Measurements from ENCODE around the gene WNT5A.

Gene WNT5A

DNA sequence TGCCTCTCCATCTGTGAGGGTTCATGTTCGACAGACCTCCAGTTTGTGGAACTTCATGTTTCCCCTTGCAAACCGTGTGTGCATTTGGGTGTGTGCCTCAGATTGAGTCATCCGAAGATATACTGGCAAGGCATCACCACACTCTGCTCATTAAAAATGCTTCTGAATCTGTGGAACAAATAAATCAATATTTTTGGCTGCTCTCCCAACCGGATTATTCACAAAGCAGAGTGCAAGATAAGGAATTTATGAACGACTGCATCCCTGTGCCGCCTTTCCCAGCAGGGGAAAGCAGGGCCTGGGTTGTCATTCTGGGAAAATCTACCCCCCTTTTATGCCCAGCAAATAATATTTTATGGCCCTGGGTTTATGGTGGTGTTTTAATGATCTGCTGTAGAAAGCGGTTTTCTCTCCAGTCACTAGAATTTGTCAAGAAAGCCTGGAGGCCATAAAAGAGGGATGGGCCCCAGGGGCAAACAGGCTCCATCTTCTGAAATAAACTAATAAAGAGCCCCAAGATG, 4.2 kb upstream of the WNT5A start (continued):
- TF ChIP-seq PRDM6 (tag by site-specific recombination; IDR thresholded peaks at IDR 0.05) (peak; percentile 98), ZBTB1 (tag by site-specific recombination; IDR thresholded peaks at IDR 0.05) (no peak), KLF10 (tag by site-specific recombination; IDR thresholded peaks at IDR 0.05) (peak; percentile 87), ZSCAN4 (tag by site-specific recombination; IDR thresholded peaks at IDR 0.05) (peak; percentile 86), BCL11B (tag by site-specific recombination; IDR thresholded peaks at IDR 0.05; ENCODE audit: low read depth) (peak; percentile 60; the same call in 1 of the 2 replicates), FEZF1 (tag by site-specific recombination; IDR thresholded peaks at IDR 0.05) (peak; percentile 93), ZIC2 (tag by site-specific recombination; IDR thresholded peaks at IDR 0.05) (peak; percentile 71), ZEB2 (tag by site-specific recombination; IDR thresholded peaks at IDR 0.05) (peak; percentile 93), ZBTB8A (tag by site-specific recombination; IDR thresholded peaks at IDR 0.05) (peak; percentile 86), ZNF394 (tag by site-specific recombination; IDR thresholded peaks at IDR 0.05; ENCODE audit: borderline replicate concordance) (peak; percentile 63; the same call in 1 of the 2 replicates), ZSCAN23 (tag by site-specific recombination; IDR thresholded peaks at IDR 0.05) (no peak), ZNF266 (tag by site-specific recombination; IDR thresholded peaks at IDR 0.05; ENCODE audit: low read depth) (no peak), ZBTB7A (tag by site-specific recombination; IDR thresholded peaks at IDR 0.05; ENCODE audit: low read depth) (no peak), ZNF580 (tag by site-specific recombination; IDR thresholded peaks at IDR 0.05) (peak; percentile 91), KLF16 (tag by site-specific recombination; IDR thresholded peaks at IDR 0.05) (peak; percentile 44; the same call in 1 of the 2 replicates), HOXD13 (CRISPR knock-in tag; IDR thresholded peaks at IDR 0.05; ENCODE audit: borderline replicate concordance) (peak; percentile 77; the same call in 1 of the 2 replicates), ZNF558 (tag by site-specific recombination; IDR thresholded peaks at IDR 0.05) (0 out of 2 replicates have a peak, but pooled peaks have one; percentile 54), PRDM1 (tag by site-specific recombination; IDR thresholded peaks at IDR 0.05) (no peak), SP7 (tag by site-specific recombination; IDR thresholded peaks at IDR 0.05) (peak; percentile 93), IKZF3 (tag by site-specific recombination; IDR thresholded peaks at IDR 0.05) (peak; percentile 93), GFI1B (tag by site-specific recombination; IDR thresholded peaks at IDR 0.05) (peak; percentile 75), SP2 (tag by site-specific recombination; IDR thresholded peaks at IDR 0.05) (peak; percentile 20), ZSCAN16 (tag by site-specific recombination; IDR thresholded peaks at IDR 0.05) (peak; percentile 32; the same call in 1 of the 2 replicates), SCRT2 (tag by site-specific recombination; IDR thresholded peaks at IDR 0.05) (no peak), ZNF341 (tag by site-specific recombination; IDR thresholded peaks at IDR 0.05; ENCODE audit: low read depth) (peak; percentile 40), GLI2 (tag by site-specific recombination; IDR thresholded peaks at IDR 0.05; ENCODE audit: borderline replicate concordance, low read depth) (peak; percentile 63; the same call in 1 of the 2 replicates), ZNF366 (tag by site-specific recombination; conservative IDR thresholded peaks at IDR 0.05) (peak; percentile 63), MZF1 (tag by site-specific recombination; IDR thresholded peaks at IDR 0.05; ENCODE audit: borderline replicate concordance) (peak; percentile 67), ZNF596 (tag by site-specific recombination; IDR thresholded peaks at IDR 0.05) (0 out of 2 replicates have a peak, but pooled peaks have one; percentile 42), RBAK (tag by site-specific recombination; IDR thresholded peaks at IDR 0.05) (no peak)
- TF ChIP-seq, protein P1, sequence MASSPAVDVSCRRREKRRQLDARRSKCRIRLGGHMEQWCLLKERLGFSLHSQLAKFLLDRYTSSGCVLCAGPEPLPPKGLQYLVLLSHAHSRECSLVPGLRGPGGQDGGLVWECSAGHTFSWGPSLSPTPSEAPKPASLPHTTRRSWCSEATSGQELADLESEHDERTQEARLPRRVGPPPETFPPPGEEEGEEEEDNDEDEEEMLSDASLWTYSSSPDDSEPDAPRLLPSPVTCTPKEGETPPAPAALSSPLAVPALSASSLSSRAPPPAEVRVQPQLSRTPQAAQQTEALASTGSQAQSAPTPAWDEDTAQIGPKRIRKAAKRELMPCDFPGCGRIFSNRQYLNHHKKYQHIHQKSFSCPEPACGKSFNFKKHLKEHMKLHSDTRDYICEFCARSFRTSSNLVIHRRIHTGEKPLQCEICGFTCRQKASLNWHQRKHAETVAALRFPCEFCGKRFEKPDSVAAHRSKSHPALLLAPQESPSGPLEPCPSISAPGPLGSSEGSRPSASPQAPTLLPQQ (tag by site-specific recombination; IDR thresholded peaks at IDR 0.05) = peak; percentile 49
- TF ChIP-seq, protein P2, sequence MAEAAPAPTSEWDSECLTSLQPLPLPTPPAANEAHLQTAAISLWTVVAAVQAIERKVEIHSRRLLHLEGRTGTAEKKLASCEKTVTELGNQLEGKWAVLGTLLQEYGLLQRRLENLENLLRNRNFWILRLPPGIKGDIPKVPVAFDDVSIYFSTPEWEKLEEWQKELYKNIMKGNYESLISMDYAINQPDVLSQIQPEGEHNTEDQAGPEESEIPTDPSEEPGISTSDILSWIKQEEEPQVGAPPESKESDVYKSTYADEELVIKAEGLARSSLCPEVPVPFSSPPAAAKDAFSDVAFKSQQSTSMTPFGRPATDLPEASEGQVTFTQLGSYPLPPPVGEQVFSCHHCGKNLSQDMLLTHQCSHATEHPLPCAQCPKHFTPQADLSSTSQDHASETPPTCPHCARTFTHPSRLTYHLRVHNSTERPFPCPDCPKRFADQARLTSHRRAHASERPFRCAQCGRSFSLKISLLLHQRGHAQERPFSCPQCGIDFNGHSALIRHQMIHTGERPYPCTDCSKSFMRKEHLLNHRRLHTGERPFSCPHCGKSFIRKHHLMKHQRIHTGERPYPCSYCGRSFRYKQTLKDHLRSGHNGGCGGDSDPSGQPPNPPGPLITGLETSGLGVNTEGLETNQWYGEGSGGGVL (tag by site-specific recombination; IDR thresholded peaks at IDR 0.05) = peak; percentile 76

Data from HEK293 (cell line).